Endothelial cell of umbilical vein (primary cell): ENCODE results near the gene SLC22A4. TPM values are rescaled to one million over a fixed set of nuclear protein-coding genes. Genes with fewer than 3 reads are reported as not detected.

Experiments
- BruUV-seq: library from RNA; stranded (reverse); fragments of 400-500 nt; replicated peaks from 2 replicates; lab custom pipeline; 2021; lab: Mats Ljungman, UMichigan
- CTCF ChIA-PET: fragments of 300-600, 350-600 bp; sonication (Branson Sonifier 250); formaldehyde crosslinking; loops from one replicate; lab custom pipeline; 2021; ENCODE audit warnings: antibody characterized with exemption, inconsistent platforms; lab: Charles Lee
- POLR2A ChIA-PET: fragments of 300-600, 350-600 bp; sonication (Branson Sonifier 250); formaldehyde crosslinking; loops from one replicate; lab custom pipeline; 2021; ENCODE audit warnings: antibody characterized with exemption, inconsistent platforms; lab: Charles Lee
- DNase-seq: peaks from one replicate; pipeline ENCODE4 v3.0.0-alpha.2; 2011; ENCODE audit warnings: low read depth, low spot score
- FAIRE-seq: peaks from 2 replicates; lab custom pipeline; 2011; peaks lifted over from hg19 to GRCh38; lab: Jason Lieb, UNC
- H2AFZ ChIP-seq: 2 replicates; pipeline ENCODE4 v1.6.0; 2012; ENCODE audit warnings: low read depth, low read length, control low read depth, inconsistent platforms
- H3K27ac ChIP-seq: 2 replicates; pipeline ENCODE4 v1.5.1; 2011; ENCODE audit warnings: low read depth, mild to moderate bottlenecking, control low read depth, low read length, moderate library complexity; ENCODE audit not compliant: insufficient read depth
- H3K27me3 ChIP-seq, 2 experiments: 2 replicates each; pipeline versions ENCODE4 v1.6.0 to v1.6.1; 2011; ENCODE audit warnings: low read length in 2 of 2, mixed read lengths in 1 of 2; ENCODE audit not compliant: control insufficient read depth in 2 of 2, insufficient read depth in 2 of 2
- H3K36me3 ChIP-seq, 2 experiments: 2 replicates in 1 of 2; 3 replicates in 1 of 2; pipeline ENCODE4 v1.5.1; 2011; ENCODE audit warnings: low read length in 2 of 2, mild to moderate bottlenecking in 1 of 2, moderate library complexity in 1 of 2; ENCODE audit not compliant: control insufficient read depth in 2 of 2, insufficient read depth in 2 of 2; ENCODE audit errors: extremely low read depth in 1 of 2
- H3K4me1 ChIP-seq: 3 replicates; pipeline ENCODE4 v1.5.1; 2011; ENCODE audit warnings: mild to moderate bottlenecking, low read length; ENCODE audit not compliant: control insufficient read depth, insufficient read depth; ENCODE audit errors: extremely low read depth
- H3K4me2 ChIP-seq: 2 replicates; pipeline ENCODE4 v1.6.1; 2011; ENCODE audit warnings: low read length, control low read depth, mixed read lengths; ENCODE audit not compliant: insufficient read depth
- H3K4me3 ChIP-seq, 3 experiments: fragments of 200-600 bp in 1 of 3; sonication (generic), shearing (Covaris generic) in 1 of 3; replicated peaks in 1 of 3; 2 replicates each; pipeline ENCODE4 v1.5.1; 2011 to 2016; ENCODE audit warnings: control low read depth in 3 of 3, low read length in 3 of 3, mild to moderate bottlenecking in 2 of 3, inconsistent platforms in 1 of 3, low read depth in 1 of 3, moderate library complexity in 1 of 3; ENCODE audit not compliant: insufficient read depth in 1 of 3
- H3K79me2 ChIP-seq: 2 replicates; pipeline ENCODE4 v1.6.0; 2012; ENCODE audit warnings: low read length, inconsistent platforms; ENCODE audit not compliant: control insufficient read depth, insufficient read depth
- H3K9ac ChIP-seq: replicated peaks from 2 replicates; pipeline ENCODE3; 2011; ENCODE audit warnings: low read length, control low read depth; ENCODE audit not compliant: insufficient read depth; ENCODE audit errors: extremely low read depth
- H3K9me1 ChIP-seq: replicated peaks from 3 replicates; pipeline ENCODE4 v1.6.0; 2011; ENCODE audit warnings: mild to moderate bottlenecking, low read length; ENCODE audit not compliant: control insufficient read depth, insufficient read depth; ENCODE audit errors: extremely low read depth
- H3K9me3 ChIP-seq: replicated peaks from 2 replicates; pipeline ENCODE4 v1.5.1; 2012; ENCODE audit warnings: low read length, inconsistent platforms; ENCODE audit not compliant: control insufficient read depth, insufficient read depth
- H4K20me1 ChIP-seq: replicated peaks from 2 replicates; pipeline ENCODE3; 2011; ENCODE audit warnings: mild to moderate bottlenecking, low read length; ENCODE audit not compliant: control insufficient read depth, insufficient read depth; ENCODE audit errors: extremely low read depth
- CTCF ChIP-seq, 2 donors: IDR thresholded peaks; 1 replicate in 1 of 2; 2 replicates in 1 of 2; pipeline ENCODE4 v1.5.1; 2011; ENCODE audit warnings: low read length in 2 of 2, mild to moderate bottlenecking in 2 of 2, moderate library complexity in 2 of 2, control low read depth in 1 of 2, inconsistent platforms in 1 of 2, low read depth in 1 of 2; ENCODE audit not compliant: insufficient read depth in 1 of 2; ENCODE audit errors: extremely low read depth in 1 of 2
- EZH2 ChIP-seq: IDR thresholded peaks from 2 replicates; pipeline ENCODE4 v1.6.1; 2012; ENCODE audit warnings: borderline replicate concordance, low read depth, mild to moderate bottlenecking, moderate library complexity, low read length, inconsistent platforms; ENCODE audit not compliant: severe bottlenecking
- FOS ChIP-seq: IDR thresholded peaks from 2 replicates; pipeline ENCODE4 v1.6.1; 2011; ENCODE audit warnings: mild to moderate bottlenecking, low read length, moderate library complexity, borderline replicate concordance; ENCODE audit not compliant: insufficient read depth
- GATA2 ChIP-seq: IDR thresholded peaks from 2 replicates; pipeline ENCODE4 v1.7.0; 2011; ENCODE audit warnings: low read depth, mild to moderate bottlenecking, moderate library complexity, mixed read lengths, low read length; ENCODE audit not compliant: insufficient read length, insufficient read depth
- JUN ChIP-seq: IDR thresholded peaks from 2 replicates; pipeline ENCODE4 v1.6.1; 2011; ENCODE audit warnings: borderline replicate concordance, low read depth; ENCODE audit not compliant: insufficient read length, insufficient read depth
- MAX ChIP-seq: IDR thresholded peaks from 2 replicates; pipeline ENCODE4 v1.6.1; 2011; ENCODE audit not compliant: insufficient read depth, insufficient read length
- MYC ChIP-seq: IDR thresholded peaks from one replicate; pipeline ENCODE4 v1.6.1; 2011; ENCODE audit warnings: mild to moderate bottlenecking, low read depth, low read length
- POLR2A ChIP-seq: IDR thresholded peaks from 2 replicates; pipeline ENCODE4 v1.6.1; 2012; ENCODE audit warnings: low read depth, mild to moderate bottlenecking, control low read depth, low read length
- POLR2AphosphoS5 ChIP-seq: IDR thresholded peaks from 2 replicates; pipeline ENCODE4 v1.6.1; 2012; ENCODE audit warnings: low read depth, mild to moderate bottlenecking, control low read depth, low read length, moderate library complexity; ENCODE audit not compliant: insufficient read depth
- dilution Hi-C: fragments of 300-500 bp; cut with MboI; formaldehyde crosslinking; loops from one replicate; pipeline ENCODE4 v1.15.0; 2019; ENCODE audit warnings: low sequenced_read_pairs; ENCODE audit not compliant: extremely low pct_ligation_motif_present
- intact Hi-C: fragments of 100-400 bp; cut with micrococcal nuclease; formaldehyde crosslinking; loops from one replicate; pipeline ENCODE4 v1.10.0; 2022
- polyA plus RNA-seq, 4 experiments: library from polyadenylated mRNA; depleted of rRNA in 3 of 4; stranded (reverse) in 3 of 4; unstranded in 1 of 4; fragments of >200 nt; gene quantifications; 2 replicates each; pipeline versions ENCODE4 v1.2.1 to v1.2.3, GENCODE V29; 2011 to 2012; ENCODE audit warnings: missing spikeins in 1 of 4
- total RNA-seq: library from RNA; stranded (reverse); gene quantifications from 2 replicates; pipeline ENCODE4 v1.2.3, GENCODE V29; 2021

The SLC22A4 gene
- total and polyA plus RNA-seq, 2 donors (not counting 3 experiments of a cell fraction or from before 2014, with no cell fraction given) = 4.9 to 6.9 TPM

- BruUV-seq = no TSS peak
- no peaks in the 10 kb centered on the region for H3K36me3 ChIP-seq
- H3K27ac ChIP-seq = no peak overlapping the region
- POLR2A ChIA-PET = no interaction called here
- H3K27me3 ChIP-seq = no peaks in the 10 kb centered on the region
- FAIRE-seq = no peak
- H3K9me3 ChIP-seq = no peaks in the 10 kb centered on the region
- TF ChIP-seq EZH2 (no peak), JUN (no peak), POLR2AphosphoS5 (no peak), GATA2 (no peak), FOS (no peak), MAX (no peak), CTCF (IDR thresholded peaks at IDR 0.05; ENCODE audit: extremely low read depth in 1 of 2, insufficient read depth in 1 of 2, low read depth in 1 of 2, low read length in 2 of 2) (no peak), MYC (no peak), POLR2A (no peak)
- H3K9ac ChIP-seq = no peak overlapping the region
- H3K9me1 ChIP-seq = no peaks in the 10 kb centered on the region
- no peaks in the 10 kb centered on the region for H4K20me1 ChIP-seq
- no peak for DNase-seq
- CTCF ChIA-PET = no interaction called here
- peaks cover 10% of the 10 kb centered on the region for H3K79me2 ChIP-seq
- H3K4me3 ChIP-seq = no peak overlapping the region
- H3K4me1 ChIP-seq = peaks cover 17% of the 10 kb centered on the region
- no peak overlapping the region for H3K4me2 ChIP-seq
- H2AFZ ChIP-seq = no peak overlapping the region
- dilution Hi-C loops = no loop called here
- intact Hi-C loops = loop anchor here (10.0 kb wide), 2 partner anchors 196 to 526 kb away; partner anchors contain the start of gene IRF1
Measured at GRCh38 chr5:132298298-132299212, 4.4 kb downstream of the SLC22A4 start.
